Measurements from ENCODE around the gene ERCC1.

ERCC1 gene

DNA sequence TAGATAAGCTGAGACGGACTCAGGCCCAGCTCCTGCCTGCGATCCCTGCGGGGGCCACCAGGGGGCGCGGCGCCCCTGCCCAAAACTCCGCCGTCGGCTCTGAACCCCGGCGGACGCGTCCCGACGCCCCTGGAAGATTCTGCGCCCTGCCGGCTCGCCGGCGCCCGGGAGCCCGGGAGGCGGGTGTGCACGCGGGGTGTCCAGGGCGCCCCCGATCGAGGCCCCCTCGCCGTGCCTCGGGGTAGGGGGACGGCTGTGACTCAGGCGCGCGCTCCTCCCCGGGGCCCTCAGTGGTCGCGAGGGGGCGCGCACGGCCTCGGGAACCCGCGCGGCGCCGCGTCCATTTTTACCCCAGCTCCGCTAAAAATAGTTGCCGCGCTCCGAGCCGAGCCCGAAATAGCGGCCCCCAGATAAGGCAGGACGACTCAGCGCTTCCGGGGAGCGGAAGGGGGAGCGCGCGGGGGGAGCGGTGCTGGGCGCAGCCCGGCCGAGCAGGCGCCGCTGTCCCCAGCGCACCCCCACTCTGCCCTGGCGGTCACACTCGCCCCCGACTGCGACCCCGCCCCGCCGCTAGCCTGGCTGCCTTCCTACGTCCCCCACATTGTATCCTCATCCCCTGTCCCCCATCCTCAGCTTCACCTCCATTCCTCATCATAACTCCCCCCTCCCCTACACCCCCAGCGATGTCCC lies 16.0 kb upstream of the ERCC1 start:
- TF ChIP-seq, protein P1, sequence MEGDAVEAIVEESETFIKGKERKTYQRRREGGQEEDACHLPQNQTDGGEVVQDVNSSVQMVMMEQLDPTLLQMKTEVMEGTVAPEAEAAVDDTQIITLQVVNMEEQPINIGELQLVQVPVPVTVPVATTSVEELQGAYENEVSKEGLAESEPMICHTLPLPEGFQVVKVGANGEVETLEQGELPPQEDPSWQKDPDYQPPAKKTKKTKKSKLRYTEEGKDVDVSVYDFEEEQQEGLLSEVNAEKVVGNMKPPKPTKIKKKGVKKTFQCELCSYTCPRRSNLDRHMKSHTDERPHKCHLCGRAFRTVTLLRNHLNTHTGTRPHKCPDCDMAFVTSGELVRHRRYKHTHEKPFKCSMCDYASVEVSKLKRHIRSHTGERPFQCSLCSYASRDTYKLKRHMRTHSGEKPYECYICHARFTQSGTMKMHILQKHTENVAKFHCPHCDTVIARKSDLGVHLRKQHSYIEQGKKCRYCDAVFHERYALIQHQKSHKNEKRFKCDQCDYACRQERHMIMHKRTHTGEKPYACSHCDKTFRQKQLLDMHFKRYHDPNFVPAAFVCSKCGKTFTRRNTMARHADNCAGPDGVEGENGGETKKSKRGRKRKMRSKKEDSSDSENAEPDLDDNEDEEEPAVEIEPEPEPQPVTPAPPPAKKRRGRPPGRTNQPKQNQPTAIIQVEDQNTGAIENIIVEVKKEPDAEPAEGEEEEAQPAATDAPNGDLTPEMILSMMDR (IDR thresholded peaks at IDR 0.05), result peak; percentile 79

DNA sequence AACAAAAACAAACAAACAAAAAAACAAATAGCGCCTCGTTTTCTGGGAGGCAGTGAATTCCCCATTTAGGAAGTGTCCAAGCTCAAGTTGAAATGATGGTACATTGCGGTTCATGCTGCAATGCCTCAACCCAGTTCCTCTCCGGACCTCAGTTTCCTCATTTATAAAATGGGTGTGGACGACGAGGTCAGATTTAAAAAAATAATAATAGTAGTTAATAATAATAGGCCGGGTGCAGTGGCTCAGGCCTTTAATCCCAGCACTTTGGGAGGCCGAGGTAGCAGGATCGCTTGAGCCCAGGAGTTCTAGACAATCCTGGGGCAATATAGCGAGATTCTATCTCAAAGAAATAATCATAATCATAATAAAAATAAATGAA lies 15.5 kb upstream of the ERCC1 start:
- TF ChIP-seq, protein P1 (IDR thresholded peaks at IDR 0.05), result no peak

DNA sequence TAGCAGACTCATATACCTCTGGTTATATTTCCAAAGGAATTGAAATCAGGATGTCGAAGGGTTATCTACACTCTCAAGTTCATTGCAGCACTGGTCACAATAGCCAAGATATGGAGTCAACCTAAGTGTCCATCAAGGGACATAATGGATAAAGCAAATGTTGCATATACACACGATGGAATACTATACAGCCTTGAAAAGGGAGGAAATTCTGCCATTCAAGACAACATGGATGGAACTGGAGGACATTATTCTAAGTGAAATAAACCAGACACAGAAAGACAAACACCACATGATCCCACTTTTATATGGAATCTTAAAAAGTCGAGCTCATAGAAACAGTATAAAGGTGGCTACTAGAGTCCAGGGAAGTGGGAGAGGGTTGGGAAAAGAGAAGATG lies 13.6 kb upstream of the ERCC1 start:
- TF ChIP-seq, protein P1 (IDR thresholded peaks at IDR 0.05), result no peak

DNA sequence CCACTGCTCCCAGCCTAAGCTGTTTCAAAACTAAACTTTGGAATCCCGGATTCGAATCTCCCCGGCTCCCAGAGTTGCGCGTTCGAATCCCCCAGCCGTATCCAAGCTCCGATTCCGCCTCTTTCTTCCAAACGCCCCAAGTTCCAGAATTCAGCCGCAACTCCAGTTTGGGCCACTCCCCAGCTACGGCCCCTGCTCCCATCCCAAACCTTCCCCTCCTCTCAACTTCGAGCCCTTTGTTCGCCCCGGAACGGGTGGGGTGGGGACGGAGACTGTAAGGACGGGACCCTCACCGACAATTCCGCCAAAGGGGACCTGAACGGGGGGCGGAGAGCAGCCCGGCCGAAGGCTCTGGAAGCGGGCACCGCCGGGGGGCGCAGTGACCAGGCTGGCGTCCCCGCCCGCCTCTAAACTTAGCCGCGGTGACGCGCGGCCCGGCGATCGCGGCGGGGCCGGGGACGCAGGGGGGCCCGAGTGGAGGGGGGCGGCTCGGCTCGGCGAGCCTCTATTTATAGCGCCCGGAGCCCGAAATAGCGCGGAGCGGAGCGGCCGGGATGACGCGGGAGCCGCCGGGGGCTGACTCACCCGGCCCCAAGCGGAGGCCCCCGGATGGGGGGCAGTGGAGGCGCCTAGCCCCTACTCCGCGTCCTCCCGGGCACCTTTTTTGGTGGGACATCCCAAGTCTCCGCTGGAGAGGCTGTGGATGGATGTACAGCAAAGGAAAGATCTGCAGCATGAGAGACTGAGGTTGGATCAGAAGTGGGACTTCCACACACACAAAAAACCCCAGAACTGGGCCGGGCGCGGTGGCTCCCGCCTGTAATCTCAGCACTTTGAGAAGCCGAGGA lies 4.9 kb upstream of the ERCC1 start:
- TF ChIP-seq, protein P1 (IDR thresholded peaks at IDR 0.05), result no peak

DNA sequence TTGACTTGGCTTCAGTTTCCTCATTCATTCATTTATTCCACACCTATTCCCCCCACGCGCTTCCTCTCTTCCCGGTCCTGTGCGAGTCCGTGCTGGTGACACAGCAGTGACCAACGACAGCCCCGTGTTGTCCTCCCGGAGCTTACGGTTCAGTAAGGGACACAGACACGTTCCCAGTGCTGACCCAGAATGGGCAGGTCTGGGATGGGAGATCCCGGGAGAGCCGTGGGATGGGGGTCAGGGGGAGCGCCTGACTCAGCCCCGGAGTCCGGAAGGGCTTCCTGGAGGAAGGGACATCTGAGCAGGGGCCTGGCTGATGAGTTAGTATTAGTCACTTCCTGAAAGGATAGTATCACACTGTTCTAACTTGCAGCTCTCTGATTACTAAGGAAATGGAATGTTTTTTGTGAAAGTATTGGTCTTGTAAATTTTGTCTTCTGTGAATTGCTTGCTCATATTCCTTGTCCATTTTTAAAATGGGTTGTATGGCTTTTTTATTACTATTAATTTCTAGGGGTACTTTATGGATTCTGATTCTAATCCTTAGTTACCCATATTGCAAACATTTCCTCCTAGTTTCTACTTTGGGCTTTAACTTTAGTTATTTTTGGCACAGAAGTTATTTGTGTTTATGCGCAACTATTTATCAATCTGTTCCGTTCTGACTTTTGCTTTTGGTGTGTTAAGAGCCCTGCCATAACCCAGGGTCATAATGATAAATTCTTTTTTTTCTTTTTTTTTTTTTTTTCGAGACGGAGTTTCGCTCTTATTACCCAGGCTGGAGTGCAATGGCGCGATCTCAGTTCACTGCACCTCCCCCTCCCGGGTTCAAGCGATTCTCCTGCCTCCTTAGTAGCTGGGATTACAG lies 708 bp upstream of the ERCC1 start:
- TF ChIP-seq, protein P1 (IDR thresholded peaks at IDR 0.05), result no peak

DNA sequence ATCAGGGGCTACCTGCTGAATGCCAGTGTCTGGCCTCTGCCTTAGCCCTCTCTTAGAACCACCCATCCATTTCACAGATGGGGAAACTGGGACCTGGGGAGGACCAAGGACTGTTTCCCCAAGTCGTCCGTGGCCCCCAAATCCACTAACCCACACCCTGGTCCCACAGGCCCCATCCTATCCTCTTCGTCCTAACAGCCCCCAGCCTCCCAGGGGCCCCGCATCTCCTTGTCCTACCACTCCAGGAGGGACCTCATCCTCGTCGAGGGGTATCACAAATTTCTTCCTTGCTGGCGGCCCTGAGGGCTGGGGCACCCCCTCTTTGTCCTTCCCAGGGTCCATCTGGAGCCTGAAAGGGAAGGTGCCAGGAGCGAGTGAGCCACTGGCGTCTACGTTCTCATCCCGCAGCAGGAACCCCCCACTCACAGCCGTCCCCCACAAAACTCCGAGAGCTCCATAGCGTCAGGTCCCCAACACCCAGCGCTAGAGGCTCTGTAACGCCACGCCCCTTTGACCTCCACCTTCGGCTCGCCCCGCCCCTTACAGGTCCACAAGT lies 606 bp downstream of the ERCC1 start:
- TF ChIP-seq, protein P1 (IDR thresholded peaks at IDR 0.05), result no peak

DNA sequence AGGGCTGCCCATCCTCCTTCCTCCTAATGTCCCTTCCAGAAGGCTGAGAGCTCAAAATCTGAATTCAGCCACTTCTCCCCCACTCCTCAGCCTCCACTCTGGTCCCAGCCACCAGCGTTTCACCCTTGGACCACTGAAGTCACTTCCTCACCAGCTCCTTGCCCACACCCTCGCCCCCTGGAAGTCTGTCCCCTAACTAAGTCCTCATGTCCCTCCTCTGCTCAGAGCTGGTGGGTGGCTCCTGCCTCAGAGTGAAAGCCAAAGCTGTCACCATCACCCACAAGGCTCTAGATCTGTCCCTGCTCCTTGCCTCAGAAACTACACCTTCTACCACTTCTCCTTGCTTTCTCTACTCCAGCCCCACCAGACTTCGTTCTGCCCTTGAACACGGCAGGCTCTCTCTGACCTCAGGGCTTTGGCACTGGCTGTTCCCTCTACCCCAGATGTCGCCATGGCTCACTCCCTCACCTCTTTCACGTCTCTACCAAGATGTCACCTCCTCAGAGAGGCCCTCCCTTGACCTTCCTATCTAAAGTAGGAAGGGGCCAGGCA lies 1.7 kb downstream of the ERCC1 start:
- TF ChIP-seq, protein P1 (IDR thresholded peaks at IDR 0.05), result no peak
